Right lobe of liver (tissue), 6 donors: ENCODE data around the gene OAF. TPM values are rescaled to one million over a fixed set of nuclear protein-coding genes. Genes with fewer than 3 reads are reported as not detected.

ENCODE experiments used
- ATAC-seq, 4 donors: fragments of 200-7000 bp; cut with Tn5 transposase; one replicate each; pipeline ENCODE4 v1.9.1; 2020; ENCODE audit warnings: mild to moderate bottlenecking in 4 of 4, moderate library complexity in 4 of 4
- DNase-seq, 3 donors: peaks; one replicate each; pipeline ENCODE4 v3.0.0-alpha.2; 2020
- H3K27ac ChIP-seq, 3 donors: fragments of 200-600 bp; one replicate each; pipeline ENCODE4 v1.8.0; 2022
- H3K27me3 ChIP-seq, 2 donors: fragments of 200-600 bp; one replicate each; pipeline ENCODE4 v1.8.0; 2022
- H3K36me3 ChIP-seq, 4 donors: fragments of 200-600 bp; sonication (generic) in 1 of 4; one replicate each; pipeline versions ENCODE4 v1.5.1 to v1.8.0; 2017 to 2022; ENCODE audit warnings: control low read depth in 1 of 4
- H3K4me1 ChIP-seq, 4 donors: fragments of 200-600 bp; sonication (generic) in 1 of 4; one replicate each; pipeline versions ENCODE4 v1.5.1 to v1.8.0; 2017 to 2022; ENCODE audit warnings: control low read depth in 1 of 4
- H3K4me3 ChIP-seq, 3 donors: fragments of 200-600 bp; one replicate each; pipeline ENCODE4 v1.8.0; 2022
- H3K9me3 ChIP-seq, 4 donors: fragments of 200-600 bp; sonication (generic) in 1 of 4; one replicate each; pipeline versions ENCODE4 v1.5.1 to v1.8.0; 2017 to 2022; ENCODE audit warnings: control low read depth in 1 of 4
- CTCF ChIP-seq, 4 donors: fragments of 200-600 bp in 3 of 4; fragments of 450-650 bp in 1 of 4; IDR thresholded peaks; one replicate each; pipeline versions ENCODE4 v1.5.1 to v1.8.0; 2016 to 2022; ENCODE audit warnings: antibody characterized with exemption in 4 of 4, mild to moderate bottlenecking in 2 of 4
- POLR2A ChIP-seq: fragments of 450-650 bp; IDR thresholded peaks from one replicate; pipeline ENCODE4 v1.6.1; 2017; ENCODE audit warnings: antibody characterized with exemption, mild to moderate bottlenecking
- WGBS: methylation state at CpG from one replicate; pipeline ENCODE4 v1.1.6; 2018; ENCODE audit warnings: low coverage, low lambda C conversion rate; ENCODE audit not compliant: insufficient coverage; ENCODE audit errors: missing lambda C conversion rate; 5-methylcytosine and 5-hydroxymethylcytosine counted together
- intact Hi-C, 2 donors: fragments of 100-400 bp; cut with DNase I; formaldehyde crosslinking; loops; one replicate each; pipeline versions ENCODE4 v1.11.2 to v1.14.1; 2022
- total RNA-seq, 6 experiments: library from RNA; depleted of rRNA in 2 of 6; stranded (reverse); fragments of >200 nt in 2 of 6; fragmentation: NEBNext Ultra II Directional in 3 of 6; extraction: Animal tissue kit (Norgen Biotek cat#: 25700) in 3 of 6; gene quantifications; one replicate each; pipeline versions ENCODE4 v1.1.0 to v1.2.4, GENCODE V29; 2016 to 2023
- donor health status: DM: no; HTN: yes; CAD: no.
- donor health status: DM: no; HTN: no; CAD: no.
- donor health status: DM: no; HTN: no; CAD: no.
- donor health status: DM: no; HTN: yes; CAD: no.
- donor health status: DM: no; HTN: yes; CAD: no.

OAF gene
- total RNA-seq, 6 experiments from 2014 or later: 199 to 271 (median 220) TPM

GRCh38 chr11:120239713-120240640 is 29.1 kb downstream of the OAF start, which contains the start of gene POU2F3:
POU2F3 (plus strand) TSS chr11:120240140; CDS start chr11:120240344, 204 bp downstream.
- ATAC-seq: peak; percentile 10 to 40 (median 30)
- no peaks in the 10 kb centered on the region for H3K27me3 ChIP-seq
- TF ChIP-seq CTCF (IDR thresholded peaks at IDR 0.05) (no peak), POLR2A (no peak)
- H3K4me3 ChIP-seq: no peak within 1 kb of the TSS
- WGBS: 7% methylated on average over 23 of the region's 66 CpGs
- no peaks in the 10 kb centered on the region for H3K9me3 ChIP-seq
- intact Hi-C loops: loop anchor here (5.0 kb wide), 1 partner anchor 57 kb away; no protein-coding TSS in a partner anchor
- H3K36me3 ChIP-seq: no peaks in the 10 kb centered on the region
- H3K27ac ChIP-seq: no peak within 1 kb of the TSS
- no peak for DNase-seq
- H3K4me1 ChIP-seq: peaks cover 0 to 3% (median 0%) of the 10 kb centered on the region in 4 donors

DNA sequence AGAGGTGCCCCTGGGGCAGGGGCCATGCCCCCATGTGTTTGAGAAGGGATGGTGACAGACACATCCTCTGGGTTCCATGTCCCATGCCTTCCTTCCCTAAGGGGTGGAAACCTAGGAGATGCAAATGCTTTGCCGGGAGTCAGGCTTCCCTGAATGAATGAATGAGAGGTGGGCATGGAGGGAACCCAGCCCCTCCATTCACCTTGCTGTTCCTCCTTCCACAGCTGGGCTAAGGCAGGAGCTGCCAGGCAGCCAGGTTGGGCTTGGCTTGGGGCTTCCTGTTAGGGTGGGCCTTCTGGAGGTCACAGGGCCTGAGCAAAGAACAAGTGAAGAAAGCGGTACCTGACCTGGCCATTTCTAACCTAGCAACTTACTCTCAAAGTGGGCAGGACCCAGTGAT is 30.0 kb downstream of the OAF start:
- DNase-seq: no peak
- Histone ChIP-seq H3K4me3 (no peak overlapping the region), H3K9me3 (no peaks in the 10 kb centered on the region), H3K4me1 (peaks cover 0 to 3% (median 0%) of the 10 kb centered on the region in 4 donors), H3K27me3 (no peaks in the 10 kb centered on the region), H3K27ac (no peak overlapping the region), H3K36me3 (no peaks in the 10 kb centered on the region)
- no peak for ATAC-seq
- intact Hi-C loops: loop anchor here in 1 of 2 donors (5.0 kb wide), 1 partner anchor 56 kb away; no protein-coding TSS in a partner anchor
- TF ChIP-seq CTCF (IDR thresholded peaks at IDR 0.05) (no peak), POLR2A (no peak)
- WGBS: 100% methylated on average over 1 of the region's 2 CpGs

GRCh38 chr11:120241277-120241676 is 30.4 kb downstream of the OAF start:
- intact Hi-C loops: loop anchor here in 1 of 2 donors (5.0 kb wide), 1 partner anchor 56 kb away; no protein-coding TSS in a partner anchor
- H3K27me3 ChIP-seq: no peaks in the 10 kb centered on the region
- no peaks in the 10 kb centered on the region for H3K9me3 ChIP-seq
- H3K4me1 ChIP-seq: peaks cover 0 to 3% (median 0%) of the 10 kb centered on the region in 4 donors
- TF ChIP-seq CTCF (IDR thresholded peaks at IDR 0.05) (no peak), POLR2A (no peak)
- no CpG with 5 or more reads among the region's 7 CpGs for WGBS
- H3K4me3 ChIP-seq: no peak overlapping the region
- DNase-seq: no peak
- H3K36me3 ChIP-seq: no peaks in the 10 kb centered on the region
- no peak for ATAC-seq
- H3K27ac ChIP-seq: no peak overlapping the region

DNA sequence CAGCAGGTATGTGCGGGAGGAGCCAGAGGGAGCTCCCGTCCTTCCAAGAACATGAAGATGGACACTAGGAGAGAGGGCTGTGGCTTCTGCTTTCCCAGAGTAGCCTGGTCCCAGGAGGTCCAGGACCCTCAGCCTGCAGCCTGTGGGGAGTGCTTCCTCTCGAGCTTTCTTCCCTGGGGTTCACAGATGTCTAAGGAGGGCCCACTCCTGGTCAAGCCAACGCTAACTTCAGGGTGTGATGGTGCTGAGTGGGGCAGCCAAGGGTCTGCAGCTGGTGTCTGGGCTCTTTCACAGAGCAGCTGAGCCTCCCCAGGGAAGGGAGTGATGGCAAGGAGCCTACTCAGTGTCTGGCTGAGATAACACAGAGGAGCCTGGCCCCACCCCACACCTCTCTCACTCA is 32.4 kb downstream of the OAF start:
- Histone ChIP-seq H3K36me3 (no peaks in the 10 kb centered on the region), H3K9me3 (no peaks in the 10 kb centered on the region), H3K27me3 (no peaks in the 10 kb centered on the region), H3K4me1 (peaks cover 0 to 3% (median 0%) of the 10 kb centered on the region in 4 donors), H3K27ac (no peak overlapping the region), H3K4me3 (no peak overlapping the region)
- intact Hi-C loops: loop anchor here in 1 of 2 donors (5.0 kb wide), 1 partner anchor 54 kb away; no protein-coding TSS in a partner anchor
- ATAC-seq (no peak), DNase-seq (no peak)
- 100% methylated on average over 1 of the region's 4 CpGs for WGBS
- TF ChIP-seq POLR2A: no peak
- TF ChIP-seq CTCF (IDR thresholded peaks at IDR 0.05): no peak
